CD4-positive, alpha-beta T cell (primary cell): Measurements from ENCODE around the gene GALNTL6. TPM values are rescaled to one million over a fixed set of nuclear protein-coding genes. Genes with fewer than 3 reads are reported as not detected.

Experiments
- ATAC-seq: fragments of 200-7000 bp; cut with Tn5 transposase; one replicate; pipeline ENCODE4 v1.10.0; 2022; ENCODE audit warnings: mild to moderate bottlenecking; ENCODE audit not compliant: poor library complexity
- CTCF ChIA-PET: fragments of 350-600 bp; sonication (Branson Sonifier 250); formaldehyde crosslinking; loops from one replicate; lab custom pipeline; 2021; ENCODE audit warnings: antibody characterized with exemption, inconsistent platforms; lab: Charles Lee
- POLR2A ChIA-PET: fragments of 350-600 bp; sonication (Branson Sonifier 250); formaldehyde crosslinking; loops from one replicate; lab custom pipeline; 2021; ENCODE audit warnings: antibody characterized with exemption, inconsistent platforms; lab: Charles Lee
- DNase-seq, 14 experiments: peaks; one replicate each; pipeline ENCODE4 v3.0.0-alpha.2; 2013 to 2020; ENCODE audit warnings: mixed read lengths in 2 of 14
- H3K27ac ChIP-seq, 2 donors: one replicate each; pipeline versions ENCODE4 v1.5.1 to v1.7.0; 2013; ENCODE audit warnings: low read length in 2 of 2, low read depth in 1 of 2, mild to moderate bottlenecking in 1 of 2
- H3K27me3 ChIP-seq, 2 experiments: 1 replicate in 1 of 2; 2 replicates in 1 of 2; pipeline versions ENCODE4 v1.6.1 to v1.7.0; 2013; ENCODE audit warnings: low read length in 2 of 2, control low read depth in 1 of 2, mild to moderate bottlenecking in 1 of 2, moderate library complexity in 1 of 2; ENCODE audit not compliant: insufficient read depth in 2 of 2, control insufficient read depth in 1 of 2
- H3K36me3 ChIP-seq: one replicate; pipeline ENCODE4 v1.6.1; 2013; ENCODE audit warnings: low read length, control low read depth; ENCODE audit not compliant: insufficient read depth
- H3K4me1 ChIP-seq: one replicate; pipeline ENCODE4 v1.6.1; 2013; ENCODE audit warnings: low read length, control low read depth; ENCODE audit not compliant: insufficient read depth
- H3K4me3 ChIP-seq: one replicate; pipeline ENCODE4 v1.5.1; 2013; ENCODE audit warnings: mild to moderate bottlenecking, low read length, moderate library complexity
- H3K9me3 ChIP-seq, 2 experiments: 1 replicate in 1 of 2; 2 replicates in 1 of 2; pipeline versions ENCODE4 v1.6.1 to v1.7.0; 2013; ENCODE audit warnings: low read length in 2 of 2, mild to moderate bottlenecking in 2 of 2, control low read depth in 1 of 2, moderate library complexity in 1 of 2; ENCODE audit not compliant: control insufficient read depth in 1 of 2, insufficient read depth in 1 of 2
- H3K27ac Mint-ChIP-seq: one replicate; pipeline ENCODE4 v1.8.0; 2020; ENCODE audit warnings: mixed read lengths
- H3K27me3 Mint-ChIP-seq: one replicate; pipeline ENCODE4 v1.8.0; 2021; ENCODE audit warnings: mixed read lengths
- H3K36me3 Mint-ChIP-seq: one replicate; pipeline ENCODE4 v1.8.0; 2021; ENCODE audit warnings: low read depth, mixed read lengths
- H3K4me1 Mint-ChIP-seq: one replicate; pipeline ENCODE4 v1.8.0; 2021; ENCODE audit warnings: low read depth, mixed read lengths
- H3K4me3 Mint-ChIP-seq: one replicate; pipeline ENCODE4 v1.8.0; 2020; ENCODE audit warnings: mild to moderate bottlenecking, mixed read lengths
- H3K9me3 Mint-ChIP-seq: one replicate; pipeline ENCODE4 v1.8.0; 2020; ENCODE audit warnings: mixed read lengths
- intact Hi-C, 2 experiments: fragments of 100-400 bp; cut with DNase I in 1 of 2; cut with micrococcal nuclease in 1 of 2; formaldehyde crosslinking; loops; one replicate each; pipeline versions ENCODE4 v1.15.1 to v1.9.0; 2023 to 2025; cut with DNase I, micrococcal nuclease
- total RNA-seq, 174 experiments: library from RNA in 2 of 174; stranded (reverse) in 2 of 174; gene quantifications; one replicate each; pipeline ENCODE4 v1.2.3 and lab custom pipeline; 2021 to 2026
- TF ChIP-seq, protein P1 (sequence below): fragments of 200-600 bp; IDR thresholded peaks from one replicate; pipeline ENCODE4 v1.8.0; 2022; ENCODE audit warnings: antibody characterized with exemption, mild to moderate bottlenecking

GALNTL6 gene
- total RNA-seq, 2 experiments from 2014 or later: not detected

DNA sequence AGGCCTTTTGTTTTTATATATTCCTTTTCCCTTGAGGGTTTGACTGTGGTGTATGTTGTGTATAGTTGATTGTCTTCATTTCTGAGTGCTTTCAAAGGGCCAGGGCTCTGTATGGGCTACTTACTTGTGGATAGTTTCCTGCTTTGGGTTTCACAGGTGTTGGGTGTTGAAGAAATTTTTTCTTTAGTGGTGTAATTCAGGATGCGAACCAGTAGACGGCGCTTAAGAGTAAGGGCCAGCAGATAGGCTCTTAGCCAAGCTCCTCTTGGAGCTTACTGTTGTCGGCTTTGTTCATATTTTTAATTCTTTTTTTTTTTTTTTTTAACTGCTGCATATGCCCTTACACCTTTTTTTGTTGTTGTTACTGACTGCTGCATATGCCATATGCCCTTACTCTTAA, 1079.1 kb downstream of the GALNTL6 start:
- H3K9me3 Mint-ChIP-seq: peaks cover 17% of the 10 kb centered on the region
- DNase-seq (no peak), ATAC-seq (no peak)
- H3K27ac Mint-ChIP-seq: no peak overlapping the region
- ChIA-PET POLR2A (no interaction called here), CTCF (no interaction called here)
- intact Hi-C loops: no loop called here
- no peak overlapping the region for H3K4me3 ChIP-seq
- no peaks in the 10 kb centered on the region for H3K36me3 ChIP-seq
- no peaks in the 10 kb centered on the region for H3K27me3 ChIP-seq
- TF ChIP-seq, protein P1, sequence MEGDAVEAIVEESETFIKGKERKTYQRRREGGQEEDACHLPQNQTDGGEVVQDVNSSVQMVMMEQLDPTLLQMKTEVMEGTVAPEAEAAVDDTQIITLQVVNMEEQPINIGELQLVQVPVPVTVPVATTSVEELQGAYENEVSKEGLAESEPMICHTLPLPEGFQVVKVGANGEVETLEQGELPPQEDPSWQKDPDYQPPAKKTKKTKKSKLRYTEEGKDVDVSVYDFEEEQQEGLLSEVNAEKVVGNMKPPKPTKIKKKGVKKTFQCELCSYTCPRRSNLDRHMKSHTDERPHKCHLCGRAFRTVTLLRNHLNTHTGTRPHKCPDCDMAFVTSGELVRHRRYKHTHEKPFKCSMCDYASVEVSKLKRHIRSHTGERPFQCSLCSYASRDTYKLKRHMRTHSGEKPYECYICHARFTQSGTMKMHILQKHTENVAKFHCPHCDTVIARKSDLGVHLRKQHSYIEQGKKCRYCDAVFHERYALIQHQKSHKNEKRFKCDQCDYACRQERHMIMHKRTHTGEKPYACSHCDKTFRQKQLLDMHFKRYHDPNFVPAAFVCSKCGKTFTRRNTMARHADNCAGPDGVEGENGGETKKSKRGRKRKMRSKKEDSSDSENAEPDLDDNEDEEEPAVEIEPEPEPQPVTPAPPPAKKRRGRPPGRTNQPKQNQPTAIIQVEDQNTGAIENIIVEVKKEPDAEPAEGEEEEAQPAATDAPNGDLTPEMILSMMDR: no peak
- no peak overlapping the region for H3K27ac ChIP-seq
- no peaks in the 10 kb centered on the region for H3K36me3 Mint-ChIP-seq
- H3K4me3 Mint-ChIP-seq: no peak overlapping the region
- no peaks in the 10 kb centered on the region for H3K4me1 ChIP-seq
- no peaks in the 10 kb centered on the region for H3K27me3 Mint-ChIP-seq
- no peaks in the 10 kb centered on the region for H3K4me1 Mint-ChIP-seq
- peaks cover 12 to 18% of the 10 kb centered on the region in 2 experiments for H3K9me3 ChIP-seq

DNA sequence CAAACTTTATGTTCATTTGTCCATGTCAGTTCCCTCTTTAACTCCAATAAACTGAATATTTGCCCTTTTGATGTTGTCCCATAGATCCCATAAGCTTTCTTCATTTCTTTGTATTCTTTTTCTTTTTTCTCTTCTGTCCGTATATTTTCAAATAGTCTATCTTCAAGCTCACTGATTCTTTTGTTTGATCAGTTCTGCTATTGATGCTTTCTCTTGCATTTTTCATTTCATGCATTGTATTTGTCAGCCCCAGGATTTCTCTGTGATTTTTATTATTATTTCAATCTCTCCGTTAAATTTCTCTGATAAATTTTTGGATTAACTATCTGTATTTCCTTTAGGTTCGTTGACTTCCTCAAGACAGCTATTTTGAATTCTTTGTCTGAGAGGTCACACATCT, 1082.5 kb downstream of the GALNTL6 start:
- Histone ChIP-seq H3K27ac (no peak overlapping the region), H3K36me3 (no peaks in the 10 kb centered on the region), H3K27me3 (no peaks in the 10 kb centered on the region), H3K9me3 (peaks cover 12 to 19% of the 10 kb centered on the region in 2 experiments), H3K4me3 (no peak overlapping the region), H3K4me1 (no peaks in the 10 kb centered on the region)
- ATAC-seq: no peak
- TF ChIP-seq, protein P1: no peak
- Mint-ChIP-seq H3K27ac (no peak overlapping the region), H3K9me3 (peaks cover 11% of the 10 kb centered on the region), H3K27me3 (peaks cover 10% of the 10 kb centered on the region), H3K4me3 (no peak overlapping the region), H3K36me3 (no peaks in the 10 kb centered on the region), H3K4me1 (no peaks in the 10 kb centered on the region)
- ChIA-PET POLR2A (no interaction called here), CTCF (no interaction called here)
- DNase-seq: no peak
- intact Hi-C loops: no loop called here

DNA sequence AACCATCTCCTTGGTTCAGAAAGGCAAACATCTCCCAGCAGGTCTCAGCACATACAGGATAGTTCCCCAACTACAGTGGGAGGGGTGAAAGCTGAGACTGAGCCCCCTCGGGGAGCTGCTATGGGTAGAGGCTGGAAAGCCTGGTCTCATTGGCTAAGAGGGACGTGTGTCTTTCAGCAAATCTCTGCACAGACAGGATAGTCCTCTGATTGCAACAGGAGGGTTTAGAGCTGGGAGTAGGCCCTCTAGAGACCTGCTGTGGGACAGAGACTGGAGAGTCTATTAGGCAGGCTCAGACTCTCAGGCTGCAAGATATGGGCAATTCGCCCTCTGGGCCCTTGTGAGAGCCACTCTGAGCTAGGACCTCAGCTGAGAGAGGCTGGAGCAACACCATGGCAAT, 1083.8 kb downstream of the GALNTL6 start:
- Histone ChIP-seq H3K9me3 (peaks cover 12 to 19% of the 10 kb centered on the region in 2 experiments), H3K36me3 (no peaks in the 10 kb centered on the region), H3K4me3 (no peak overlapping the region), H3K27me3 (no peaks in the 10 kb centered on the region), H3K27ac (no peak overlapping the region), H3K4me1 (no peaks in the 10 kb centered on the region)
- TF ChIP-seq, protein P1: no peak
- Mint-ChIP-seq H3K36me3 (no peaks in the 10 kb centered on the region), H3K4me1 (no peaks in the 10 kb centered on the region), H3K9me3 (peaks cover 11% of the 10 kb centered on the region), H3K27me3 (peaks cover 10% of the 10 kb centered on the region), H3K4me3 (no peak overlapping the region), H3K27ac (no peak overlapping the region)
- ATAC-seq (no peak), DNase-seq (no peak)
- ChIA-PET POLR2A (no interaction called here), CTCF (no interaction called here)
- intact Hi-C loops: no loop called here
